ENCODE data around the gene GABRR2. TPM values are rescaled to one million over a fixed set of nuclear protein-coding genes. Genes with fewer than 3 reads are reported as not detected.
"Not testable (repeated sequence)": the region's sequence is repeated elsewhere in the genome, so short reads cannot be mapped to it uniquely, and the experiment has no call there.

Gene GABRR2
- total RNA-seq, 2 donors from 2014 or later, result 2.0 TPM; not detected in 1

DNA sequence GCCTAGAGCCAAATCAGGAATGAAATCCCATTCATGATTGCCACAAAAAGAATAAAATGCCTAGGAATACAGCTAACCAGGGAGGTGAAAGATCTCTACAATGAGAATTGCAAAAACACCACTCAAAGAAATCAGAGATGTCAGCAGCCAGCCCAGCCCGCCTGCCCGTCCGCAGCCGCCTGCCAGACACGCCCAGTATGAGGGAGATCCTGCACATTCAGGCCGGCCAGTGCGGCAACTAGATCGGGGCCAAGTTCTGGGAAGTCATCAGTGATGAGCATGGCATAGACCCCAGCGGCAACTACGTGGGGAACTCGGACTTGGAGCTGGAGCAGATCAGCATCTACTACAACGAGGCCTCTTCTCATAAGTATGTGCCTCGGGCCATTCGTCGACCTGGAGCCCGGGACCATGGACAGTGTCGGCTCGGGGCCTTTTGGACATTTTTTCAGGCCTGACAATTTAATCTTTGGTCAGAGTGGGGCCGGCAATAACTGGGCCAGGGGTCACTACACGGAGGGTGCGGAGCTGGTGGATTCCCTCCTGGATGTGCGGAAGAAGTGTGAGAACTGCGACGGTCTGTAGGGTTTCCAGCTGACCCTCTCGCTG, 13.4 kb downstream of the GABRR2 start:
- TF ChIP-seq, protein P1, sequence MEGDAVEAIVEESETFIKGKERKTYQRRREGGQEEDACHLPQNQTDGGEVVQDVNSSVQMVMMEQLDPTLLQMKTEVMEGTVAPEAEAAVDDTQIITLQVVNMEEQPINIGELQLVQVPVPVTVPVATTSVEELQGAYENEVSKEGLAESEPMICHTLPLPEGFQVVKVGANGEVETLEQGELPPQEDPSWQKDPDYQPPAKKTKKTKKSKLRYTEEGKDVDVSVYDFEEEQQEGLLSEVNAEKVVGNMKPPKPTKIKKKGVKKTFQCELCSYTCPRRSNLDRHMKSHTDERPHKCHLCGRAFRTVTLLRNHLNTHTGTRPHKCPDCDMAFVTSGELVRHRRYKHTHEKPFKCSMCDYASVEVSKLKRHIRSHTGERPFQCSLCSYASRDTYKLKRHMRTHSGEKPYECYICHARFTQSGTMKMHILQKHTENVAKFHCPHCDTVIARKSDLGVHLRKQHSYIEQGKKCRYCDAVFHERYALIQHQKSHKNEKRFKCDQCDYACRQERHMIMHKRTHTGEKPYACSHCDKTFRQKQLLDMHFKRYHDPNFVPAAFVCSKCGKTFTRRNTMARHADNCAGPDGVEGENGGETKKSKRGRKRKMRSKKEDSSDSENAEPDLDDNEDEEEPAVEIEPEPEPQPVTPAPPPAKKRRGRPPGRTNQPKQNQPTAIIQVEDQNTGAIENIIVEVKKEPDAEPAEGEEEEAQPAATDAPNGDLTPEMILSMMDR (IDR thresholded peaks at IDR 0.05), result no peak
- H3K9me3 ChIP-seq, result no peaks in the 10 kb centered on the region
- no peaks in the 10 kb centered on the region for H3K36me3 ChIP-seq
- no peak for DNase-seq (ENCODE audit: low spot score)
- peaks cover 12 to 24% of the 10 kb centered on the region in 2 donors for H3K4me1 ChIP-seq (ENCODE audit: control insufficient read depth in 1 of 2, low read depth in 2 of 2)
- no peak overlapping the region for H3K4me3 ChIP-seq
- ATAC-seq (ENCODE audit: insufficient number of reproducible peaks, low FRiP score, low read depth), result no peak
- no peak overlapping the region for H3K27ac ChIP-seq
- H3K27me3 ChIP-seq (replicated peaks; ENCODE audit: insufficient read depth), result no peaks in the 10 kb centered on the region

DNA sequence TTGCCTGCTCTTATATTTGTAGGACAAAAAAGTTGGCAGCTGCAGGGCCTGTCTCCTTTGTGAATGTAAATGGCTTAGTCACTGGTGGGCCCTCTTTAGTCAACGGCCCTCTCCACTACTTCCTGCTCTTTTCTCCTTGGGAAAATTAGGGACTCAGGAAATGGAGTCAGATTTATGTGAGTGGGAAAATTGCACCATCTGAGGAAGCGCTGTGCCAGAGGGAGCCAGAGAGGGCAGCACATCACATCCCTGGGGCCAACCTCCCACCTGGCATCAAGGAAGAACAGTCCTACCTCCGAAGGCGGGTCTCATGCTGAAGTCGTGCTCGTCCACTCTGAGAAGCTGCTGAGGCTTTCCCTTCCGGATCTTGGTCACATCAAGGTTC, 15.6 kb downstream of the GABRR2 start:
- DNase-seq (ENCODE audit: low spot score), result no peak
- Histone ChIP-seq H3K9me3 (no peaks in the 10 kb centered on the region), H3K36me3 (no peaks in the 10 kb centered on the region), H3K27me3 (replicated peaks; ENCODE audit: insufficient read depth) (no peaks in the 10 kb centered on the region), H3K27ac (no peak overlapping the region), H3K4me1 (ENCODE audit: control insufficient read depth in 1 of 2, low read depth in 2 of 2) (peaks cover 12 to 24% of the 10 kb centered on the region in 2 donors), H3K4me3 (no peak overlapping the region)
- TF ChIP-seq, protein P1 (IDR thresholded peaks at IDR 0.05), result no peak
- no peak for ATAC-seq (ENCODE audit: insufficient number of reproducible peaks, low FRiP score, low read depth)

DNA sequence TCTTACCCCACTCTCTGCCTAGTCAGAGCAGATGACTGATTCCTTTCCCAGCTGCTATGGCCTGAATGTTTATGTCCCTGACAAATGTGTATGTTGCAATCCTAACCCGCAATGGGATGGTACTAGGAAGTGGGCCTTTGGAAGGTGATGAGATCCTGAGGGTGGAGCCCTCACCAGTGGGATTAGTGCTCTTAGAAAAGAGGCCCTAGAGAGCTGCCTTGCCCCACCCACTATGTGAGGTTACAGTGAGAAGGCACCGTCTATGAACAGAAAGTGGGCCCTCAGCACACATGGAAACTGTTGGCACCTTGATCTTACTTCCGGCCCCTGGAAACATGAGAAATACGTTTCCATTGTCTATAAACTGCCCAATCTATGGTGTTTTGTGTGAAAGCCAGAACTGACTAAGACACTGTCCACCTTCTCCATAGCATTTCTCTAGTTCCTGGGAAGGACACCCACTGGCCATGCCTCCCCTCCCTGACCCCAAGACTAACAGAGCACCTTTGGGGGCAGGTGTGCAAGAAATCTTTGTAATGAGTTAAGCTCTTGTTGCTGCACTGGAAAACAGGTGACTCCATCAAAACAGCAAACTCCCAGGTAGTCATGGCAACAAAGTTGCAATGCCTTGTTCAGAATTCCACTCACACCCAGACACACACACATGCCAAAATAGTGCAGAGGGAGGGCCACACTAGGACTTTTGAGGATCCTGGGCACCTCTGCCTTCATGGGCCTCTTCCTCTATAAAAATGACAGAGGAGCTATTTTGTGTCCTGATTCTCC, 16.2 kb downstream of the GABRR2 start:
- no peaks in the 10 kb centered on the region for H3K9me3 ChIP-seq
- ATAC-seq (ENCODE audit: insufficient number of reproducible peaks, low FRiP score, low read depth) (no peak), DNase-seq (ENCODE audit: low spot score) (no peak)
- TF ChIP-seq, protein P1 (IDR thresholded peaks at IDR 0.05), result no peak
- peaks cover 12 to 24% of the 10 kb centered on the region in 2 donors for H3K4me1 ChIP-seq (ENCODE audit: control insufficient read depth in 1 of 2, low read depth in 2 of 2)
- H3K36me3 ChIP-seq, result no peaks in the 10 kb centered on the region
- peak overlapping the region in 1 of 2 donors; percentile 68 for H3K27ac ChIP-seq
- H3K4me3 ChIP-seq, result no peak overlapping the region
- no peaks in the 10 kb centered on the region for H3K27me3 ChIP-seq (replicated peaks; ENCODE audit: insufficient read depth)

DNA sequence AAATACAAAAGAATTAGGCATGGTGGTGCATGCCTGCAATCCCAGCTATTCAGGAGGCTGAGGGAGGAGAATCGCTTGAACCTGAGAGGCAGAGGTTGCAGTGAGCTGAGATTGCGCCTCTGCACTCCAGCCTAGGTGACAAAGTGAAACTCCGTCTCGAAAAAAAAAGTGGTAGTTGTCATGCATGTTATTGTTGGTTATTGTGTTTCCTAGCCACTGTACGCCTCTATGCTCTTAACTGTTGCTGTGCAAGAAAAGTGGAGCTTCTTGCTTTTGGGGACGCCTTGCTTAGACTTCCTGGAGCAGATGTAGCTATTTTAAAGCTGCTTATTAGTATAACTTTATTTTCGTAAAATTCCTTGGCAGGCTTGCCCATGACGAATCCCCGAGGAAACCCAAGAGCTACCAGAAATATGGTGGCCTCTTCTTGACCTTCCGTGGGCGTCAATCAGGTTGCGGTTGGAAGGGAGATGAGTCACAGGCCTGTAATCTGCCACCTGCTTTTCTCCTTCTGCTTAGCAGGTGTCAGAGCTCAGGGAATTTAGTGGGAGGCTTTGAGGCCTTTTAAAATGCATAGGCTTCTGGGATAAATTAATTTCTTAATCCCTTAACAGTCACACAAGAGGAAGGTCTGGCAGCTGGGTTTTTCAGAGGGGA, 17.3 kb downstream of the GABRR2 start:
- peak; percentile 88 for ATAC-seq (ENCODE audit: insufficient number of reproducible peaks, low FRiP score, low read depth)
- TF ChIP-seq, protein P1 (IDR thresholded peaks at IDR 0.05), result no peak
- Histone ChIP-seq H3K36me3 (no peaks in the 10 kb centered on the region), H3K4me3 (peak overlapping the region; percentile 52), H3K27me3 (replicated peaks; ENCODE audit: insufficient read depth) (no peaks in the 10 kb centered on the region), H3K4me1 (ENCODE audit: control insufficient read depth in 1 of 2, low read depth in 2 of 2) (peaks cover 12 to 24% of the 10 kb centered on the region in 2 donors), H3K27ac (peak overlapping the region; percentile 9 to 68), H3K9me3 (no peaks in the 10 kb centered on the region)
- peak; percentile 73 for DNase-seq (ENCODE audit: low spot score)

DNA sequence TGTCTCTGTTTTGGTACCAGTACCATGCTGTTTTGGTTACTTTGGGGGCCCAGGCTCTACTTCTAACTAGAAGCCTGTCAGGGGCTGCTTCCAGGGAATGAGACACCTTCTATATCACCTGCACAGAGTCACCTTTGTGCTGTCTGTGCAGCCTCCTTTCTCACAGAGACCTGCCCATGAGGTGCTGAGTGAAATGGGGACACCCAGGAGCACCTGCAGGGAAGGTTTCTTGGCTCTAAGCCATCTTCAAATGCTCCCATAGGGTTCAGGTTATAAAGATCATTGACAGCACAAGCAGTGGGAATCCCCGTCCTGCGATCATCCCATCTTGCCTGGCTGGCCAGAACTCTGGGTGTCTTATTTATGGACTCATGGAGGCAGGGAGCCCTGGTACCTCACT, 19.1 kb downstream of the GABRR2 start:
- H3K4me1 ChIP-seq (ENCODE audit: control insufficient read depth in 1 of 2, low read depth in 2 of 2), result peaks cover 12 to 24% of the 10 kb centered on the region in 2 donors
- no peak for DNase-seq (ENCODE audit: low spot score)

DNA sequence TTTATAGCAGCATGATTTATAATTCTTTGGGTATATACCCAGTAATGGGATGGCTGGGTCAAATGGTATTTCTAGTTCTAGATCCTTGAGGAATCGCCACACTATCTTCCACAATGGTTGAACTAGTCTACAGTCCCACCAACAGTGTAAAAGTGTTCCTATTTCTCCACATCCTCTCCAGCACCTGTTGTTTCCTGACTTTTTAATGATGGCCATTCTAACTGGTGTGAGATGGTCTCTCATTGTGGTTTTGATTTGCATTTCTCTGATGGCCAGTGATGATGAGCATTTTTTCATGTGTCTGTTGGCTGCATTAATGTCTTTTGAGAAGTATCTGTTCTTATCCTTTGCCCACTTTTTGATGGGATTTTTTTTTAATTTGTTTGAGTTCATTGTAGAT, 20.0 kb downstream of the GABRR2 start:
- not testable (repeated sequence) for H3K4me3 ChIP-seq; H3K9me3 ChIP-seq; H3K36me3 ChIP-seq; DNase-seq (ENCODE audit: low spot score); H3K27me3 ChIP-seq (replicated peaks; ENCODE audit: insufficient read depth); ATAC-seq (ENCODE audit: insufficient number of reproducible peaks, low FRiP score, low read depth); H3K27ac ChIP-seq
- peaks cover 12 to 24% of the 10 kb centered on the region in 2 donors for H3K4me1 ChIP-seq (ENCODE audit: control insufficient read depth in 1 of 2, low read depth in 2 of 2)

More for the DNA sequence above, 19.1 kb downstream of the GABRR2 start:
- Histone ChIP-seq H3K9me3 (no peaks in the 10 kb centered on the region), H3K27me3 (replicated peaks; ENCODE audit: insufficient read depth) (no peaks in the 10 kb centered on the region), H3K27ac (no peak overlapping the region), H3K36me3 (no peaks in the 10 kb centered on the region), H3K4me3 (no peak overlapping the region)
- ATAC-seq (ENCODE audit: insufficient number of reproducible peaks, low FRiP score, low read depth), result no peak
- TF ChIP-seq, protein P1 (IDR thresholded peaks at IDR 0.05), result no peak

All from thoracic aorta (tissue), 2 donors.